Heart right ventricle (tissue), 16 donors: ENCODE results near the gene ARHGAP19. TPM values are rescaled to one million over a fixed set of nuclear protein-coding genes. Genes with fewer than 3 reads are reported as not detected.

ENCODE experiments used
- ATAC-seq, 8 donors: fragments of 200-7000 bp; cut with Tn5 transposase; one replicate each; pipeline ENCODE4 v1.9.1; 2020; ENCODE audit warnings: mild to moderate bottlenecking in 8 of 8, moderate library complexity in 8 of 8, moderate number of reproducible peaks in 1 of 8
- DNase-seq, 2 donors: peaks; one replicate each; pipeline ENCODE4 v3.0.0-alpha.2; 2020
- H3K27ac ChIP-seq, 10 donors: fragments of 200-600 bp; sonication (generic) in 2 of 10; one replicate each; pipeline versions ENCODE4 v1.5.0 to v1.8.0; 2020 to 2022; ENCODE audit warnings: mild to moderate bottlenecking in 3 of 10
- H3K27me3 ChIP-seq, 7 donors: fragments of 200-600 bp; one replicate each; pipeline ENCODE4 v1.8.0; 2021 to 2022; ENCODE audit warnings: mild to moderate bottlenecking in 2 of 7
- H3K36me3 ChIP-seq, 9 donors: fragments of 200-600 bp; sonication (generic) in 1 of 9; one replicate each; pipeline versions ENCODE4 v1.5.0 to v1.8.0; 2020 to 2022; ENCODE audit warnings: mild to moderate bottlenecking in 2 of 9
- H3K4me1 ChIP-seq, 9 donors: fragments of 200-600 bp; sonication (generic) in 1 of 9; one replicate each; pipeline versions ENCODE4 v1.5.0 to v1.8.0; 2020 to 2022; ENCODE audit warnings: mild to moderate bottlenecking in 4 of 9
- H3K4me3 ChIP-seq, 10 donors: fragments of 200-600 bp; sonication (generic) in 2 of 10; one replicate each; pipeline versions ENCODE4 v1.5.0 to v1.8.0; 2020 to 2022; ENCODE audit warnings: mild to moderate bottlenecking in 7 of 10, moderate library complexity in 2 of 10
- H3K9me3 ChIP-seq, 11 donors: fragments of 200-600 bp in 10 of 11; sonication (generic) in 2 of 11; one replicate each; pipeline versions ENCODE4 v1.5.0 to v1.8.0; 2013 to 2022; ENCODE audit warnings: mild to moderate bottlenecking in 2 of 11, control low read depth in 1 of 11, moderate library complexity in 1 of 11
- WGBS, 2 donors: extraction: QIAGEN DNeasy Blood & Tissue Kit; methylation state at CpG; one replicate each; pipeline ENCODE4 v1.1.7; 2013; ENCODE audit warnings: inconsistent platforms in 1 of 2; 5-methylcytosine and 5-hydroxymethylcytosine counted together
- intact Hi-C, 10 donors: fragments of 100-400 bp; cut with DNase I; formaldehyde crosslinking; loops; one replicate each; pipeline versions ENCODE4 v1.11.1 to v1.14.2; 2022
- polyA plus RNA-seq, 2 donors: library from polyadenylated mRNA; stranded (reverse); fragments of 200-250 nt; gene quantifications; one replicate each; pipeline ENCODE4 v1.2.3, GENCODE V29; 2013
- total RNA-seq, 10 donors: library from RNA; stranded (reverse); fragmentation: NEBNext Ultra II Directional in 3 of 10; extraction: Animal tissue kit (Norgen Biotek cat#: 25700) in 3 of 10; gene quantifications; one replicate each; pipeline versions ENCODE4 v1.2.1 to v1.2.4, GENCODE V29; 2021 to 2023
- TF ChIP-seq, protein P1 (sequence below), 9 donors: fragments of 200-600 bp; sonication (generic) in 2 of 9; IDR thresholded peaks; one replicate each; pipeline versions ENCODE4 v1.5.0 to v1.8.0; 2021 to 2022; ENCODE audit warnings: antibody characterized with exemption in 9 of 9, mild to moderate bottlenecking in 5 of 9, moderate library complexity in 1 of 9
- donor health status: Arrhythmogenic right ventricular cardiomyopathy.
- donor health status: ischemic (EF 13 %, LVEDD 7.1; RV severe dilation, severe dysfunction).
- donor health status: healthy with polysubstance abuse.
- donor health status: DM: no; HTN: yes; CAD: no.
- donor health status: DM: no; HTN: no; CAD: no.
- donor health status: ischemic (EF 25% LVEDD 6.9; RV normal size, moderate dysfunction).
- donor health status: ischemic (EF 25% LVEDD 5.7; RV mildly dilated, moderate dysfunction).
- donor health status: healthy.
- donor health status: DM: yes; HTN: yes; CAD: no.
- donor health status: Ischemic cardiomyopathy.
- donor health status: ischemic (EF 35%, LVEDD 5.7; RV mildly dilated, moderate dysfunction).
- donor health status: nonischemic (EF 11% LVEDD 7.7; RV severe dilation, severe dysfunction).
- donor health status: DM: yes; HTN: yes; CAD: no.
- donor health status: PGD.
- donor health status: ischemic (EF 29% LVEDD 5.4; RV normal size, mild dysfunction).
- donor health status: nonischemic (EF 23%, LVEDD 6.1; RV moderate dilation, normal function).

Gene ARHGAP19
- total and polyA plus RNA-seq, 12 donors, result 1.5 to 6.2 (median 3.4) TPM

GRCh38 chr10:97186911-97187310 lies 105.5 kb downstream of the ARHGAP19 start:
- H3K4me1 ChIP-seq, result peaks cover 2 to 9% (median 8%) of the 10 kb centered on the region in 9 donors
- TF ChIP-seq, protein P1, sequence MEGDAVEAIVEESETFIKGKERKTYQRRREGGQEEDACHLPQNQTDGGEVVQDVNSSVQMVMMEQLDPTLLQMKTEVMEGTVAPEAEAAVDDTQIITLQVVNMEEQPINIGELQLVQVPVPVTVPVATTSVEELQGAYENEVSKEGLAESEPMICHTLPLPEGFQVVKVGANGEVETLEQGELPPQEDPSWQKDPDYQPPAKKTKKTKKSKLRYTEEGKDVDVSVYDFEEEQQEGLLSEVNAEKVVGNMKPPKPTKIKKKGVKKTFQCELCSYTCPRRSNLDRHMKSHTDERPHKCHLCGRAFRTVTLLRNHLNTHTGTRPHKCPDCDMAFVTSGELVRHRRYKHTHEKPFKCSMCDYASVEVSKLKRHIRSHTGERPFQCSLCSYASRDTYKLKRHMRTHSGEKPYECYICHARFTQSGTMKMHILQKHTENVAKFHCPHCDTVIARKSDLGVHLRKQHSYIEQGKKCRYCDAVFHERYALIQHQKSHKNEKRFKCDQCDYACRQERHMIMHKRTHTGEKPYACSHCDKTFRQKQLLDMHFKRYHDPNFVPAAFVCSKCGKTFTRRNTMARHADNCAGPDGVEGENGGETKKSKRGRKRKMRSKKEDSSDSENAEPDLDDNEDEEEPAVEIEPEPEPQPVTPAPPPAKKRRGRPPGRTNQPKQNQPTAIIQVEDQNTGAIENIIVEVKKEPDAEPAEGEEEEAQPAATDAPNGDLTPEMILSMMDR (IDR thresholded peaks at IDR 0.05), result no peak
- H3K9me3 ChIP-seq, result no peaks in the 10 kb centered on the region
- H3K27me3 ChIP-seq, result peaks cover 13 to 62% (median 44%) of the 10 kb centered on the region in 7 donors
- DNase-seq (no peak), ATAC-seq (no peak)
- H3K36me3 ChIP-seq, result no peaks in the 10 kb centered on the region
- H3K4me3 ChIP-seq, result no peak overlapping the region
- intact Hi-C loops, result no loop called here
- no peak overlapping the region for H3K27ac ChIP-seq
- WGBS, 2 donors, result 83 to 90% methylated on average over 18 of the region's 18 CpGs

- Histone ChIP-seq H3K27me3 (peaks cover 13 to 63% (median 50%) of the 10 kb centered on the region in 7 donors), H3K27ac (no peak within 1 kb of the TSS), H3K9me3 (no peaks in the 10 kb centered on the region), H3K4me3 (peak within 1 kb of the TSS in 6 of 10 donors; percentile 5 to 33 (median 22)), H3K4me1 (peaks cover 2 to 9% (median 8%) of the 10 kb centered on the region in 9 donors), H3K36me3 (no peaks in the 10 kb centered on the region)
- DNase-seq (no peak), ATAC-seq (peak in 1 of 8 donors; percentile 27)
- intact Hi-C loops, result no loop called here
- WGBS, 2 donors, result 2% methylated on average over 63 to 74 of the region's 74 CpGs
- TF ChIP-seq, protein P1 (IDR thresholded peaks at IDR 0.05), result no peak
Measured at GRCh38 chr10:97185326-97186058, 106.9 kb downstream of the ARHGAP19 start, which contains the start of gene SLIT1. Gene SLIT1 (minus strand): TSS chr10:97185959. CDS start chr10:97185674, 285 bp downstream.

GRCh38 chr10:97184971-97185325 lies 107.5 kb downstream of the ARHGAP19 start:
- intact Hi-C loops, result no loop called here

GRCh38 chr10:97183314-97183713 lies 109.1 kb downstream of the ARHGAP19 start:
- 79 to 95% methylated on average over 3 of the region's 3 CpGs for WGBS, 2 donors
- peaks cover 13 to 82% (median 70%) of the 10 kb centered on the region in 7 donors for H3K27me3 ChIP-seq
- ATAC-seq, result no peak
- H3K4me3 ChIP-seq, result no peak overlapping the region
- H3K9me3 ChIP-seq, result no peaks in the 10 kb centered on the region
- no peak for DNase-seq
- H3K36me3 ChIP-seq, result no peaks in the 10 kb centered on the region
- TF ChIP-seq, protein P1 (IDR thresholded peaks at IDR 0.05), result no peak
- intact Hi-C loops, result no loop called here
- H3K27ac ChIP-seq, result no peak overlapping the region
- peaks cover 4 to 14% (median 9%) of the 10 kb centered on the region in 9 donors for H3K4me1 ChIP-seq

More at GRCh38 chr10:97184971-97185325, 107.5 kb downstream of the ARHGAP19 start:
- peaks cover 13 to 68% (median 55%) of the 10 kb centered on the region in 7 donors for H3K27me3 ChIP-seq
- ATAC-seq, result no peak
- DNase-seq, result no peak
- TF ChIP-seq, protein P1 (IDR thresholded peaks at IDR 0.05), result no peak
- WGBS, 2 donors, result 22 to 27% methylated on average over 17 of the region's 17 CpGs
- no peaks in the 10 kb centered on the region for H3K9me3 ChIP-seq
- peak overlapping the region in 1 of 10 donors; percentile 5 for H3K4me3 ChIP-seq
- no peaks in the 10 kb centered on the region for H3K36me3 ChIP-seq
- no peak overlapping the region for H3K27ac ChIP-seq
- H3K4me1 ChIP-seq, result peaks cover 3 to 9% (median 8%) of the 10 kb centered on the region in 9 donors
